ENCODE results near the gene RBFOX2.

- TF ChIP-seq CTCF (IDR thresholded peaks at IDR 0.05) (no peak), POLR2A (IDR thresholded peaks at IDR 0.05) (no peak)
These were observed 141.2 kb downstream of the RBFOX2 start for GRCh38 chr22:35887296-35887875.
